ENCODE data around the gene CBX1. TPM values are rescaled to one million over a fixed set of nuclear protein-coding genes. Genes with fewer than 3 reads are reported as not detected.
A peak's percentile ranks its signal among the peaks of the same experiment; 100 is the strongest.

CBX1 gene
- total and polyA plus RNA-seq, 2 donors (not counting 3 experiments of a cell fraction or from before 2014, with no cell fraction given) = 20.4 to 95.2 TPM

- ChIA-PET CTCF (interaction anchor here (1.2 to 1.3 kb wide), 3 partner anchors 8 to 97 kb away, joined by 4 to 8 read pairs (median 5); no protein-coding TSS in a partner anchor), POLR2A (interaction anchor here (0.7 kb wide), 1 partner anchor 115 kb away, joined by 4 read pairs; no protein-coding TSS in a partner anchor)
- H3K4me2 ChIP-seq (ENCODE audit: insufficient read depth, low read length) = no peak overlapping the region
- no peak overlapping the region for H2AFZ ChIP-seq (ENCODE audit: low read depth, low read length)
- no peaks in the 10 kb centered on the region for H3K27me3 ChIP-seq (ENCODE audit: control insufficient read depth in 2 of 2, insufficient read depth in 2 of 2, low read length in 2 of 2)
- peaks cover 10% of the 10 kb centered on the region for H3K4me1 ChIP-seq (ENCODE audit: control insufficient read depth, extremely low read depth, insufficient read depth, low read length)
- no peak overlapping the region for H3K27ac ChIP-seq (ENCODE audit: insufficient read depth, low read depth, low read length)
- intact Hi-C loops (cut with micrococcal nuclease) = no loop called here
- BruUV-seq (replicated peaks) = no TSS peak
- DNase-seq (ENCODE audit: low read depth, low spot score) = no peak
- H3K9me3 ChIP-seq (replicated peaks; ENCODE audit: control insufficient read depth, insufficient read depth, low read length) = no peaks in the 10 kb centered on the region
- no peaks in the 10 kb centered on the region for H4K20me1 ChIP-seq (replicated peaks; ENCODE audit: control insufficient read depth, extremely low read depth, insufficient read depth, low read length)
- FAIRE-seq = no peak
- dilution Hi-C loops (cut with MboI; ENCODE audit: extremely low pct_ligation_motif_present, low sequenced_read_pairs) = no loop called here
- no peak overlapping the region for H3K4me3 ChIP-seq (replicated peaks in 1 of 3; ENCODE audit: insufficient read depth in 1 of 3, low read depth in 1 of 3, low read length in 3 of 3)
- no peak for TF ChIP-seq MYC (IDR thresholded peaks at IDR 0.05; ENCODE audit: low read depth, low read length)
- TF ChIP-seq JUN (IDR thresholded peaks at IDR 0.05; ENCODE audit: borderline replicate concordance, insufficient read depth, insufficient read length, low read depth) = no peak
- H3K9ac ChIP-seq (replicated peaks; ENCODE audit: extremely low read depth, insufficient read depth, low read length) = no peak overlapping the region
- peaks cover 17 to 30% of the 10 kb centered on the region in 2 experiments for H3K36me3 ChIP-seq (ENCODE audit: control insufficient read depth in 2 of 2, extremely low read depth in 1 of 2, insufficient read depth in 2 of 2, low read length in 2 of 2)
- no peaks in the 10 kb centered on the region for H3K79me2 ChIP-seq (ENCODE audit: control insufficient read depth, insufficient read depth, low read length)
- no peaks in the 10 kb centered on the region for H3K9me1 ChIP-seq (replicated peaks; ENCODE audit: control insufficient read depth, extremely low read depth, insufficient read depth, low read length)
Observed at GRCh38 chr17:48122665-48123045, 21.4 kb upstream of the CBX1 start.

DNA sequence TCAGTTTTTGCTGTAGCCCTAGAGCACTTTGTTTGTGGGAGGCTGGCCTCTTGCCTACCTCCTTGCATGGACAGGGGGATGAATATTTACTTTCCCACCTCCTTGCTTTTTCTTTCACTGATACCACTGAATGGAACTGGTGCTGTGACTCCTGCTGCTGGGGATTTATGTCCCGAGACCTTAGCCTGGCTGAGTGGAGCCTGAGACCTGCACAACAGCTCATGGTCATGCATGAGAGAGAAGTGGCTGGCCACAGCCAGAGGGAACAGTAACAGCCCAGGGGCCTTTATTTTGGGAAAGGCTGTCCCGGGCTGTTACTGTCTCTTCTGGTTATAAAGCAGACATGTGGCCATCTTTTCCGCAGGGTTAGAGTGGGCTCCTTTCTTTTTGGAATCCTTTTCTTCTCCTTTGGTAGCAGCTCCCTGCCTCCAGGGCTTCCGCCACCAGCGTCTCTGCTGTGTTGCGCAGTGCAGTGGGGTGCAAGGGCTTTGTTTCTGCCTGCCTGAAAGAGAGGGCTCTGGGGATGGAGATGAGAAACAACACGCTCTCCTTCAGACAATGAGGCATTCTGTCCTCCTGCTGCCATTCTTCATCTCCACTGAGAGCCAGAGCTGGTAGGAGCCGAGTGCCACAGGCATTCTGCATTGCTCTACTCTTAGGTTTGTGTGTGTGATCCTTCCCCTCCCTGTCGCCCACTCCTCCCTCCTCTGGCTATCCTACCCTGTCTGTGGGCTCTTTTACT lies 20.8 kb upstream of the CBX1 start:
- ChIA-PET CTCF (interaction anchor here (1.1 to 2.1 kb wide), 6 partner anchors 11 to 96 kb away, joined by 3 to 8 read pairs (median 4); no protein-coding TSS in a partner anchor), POLR2A (no interaction called here)
- TF ChIP-seq FOS (IDR thresholded peaks at IDR 0.05; ENCODE audit: borderline replicate concordance, insufficient read depth, low read length) = no peak
- TF ChIP-seq, protein P1, sequence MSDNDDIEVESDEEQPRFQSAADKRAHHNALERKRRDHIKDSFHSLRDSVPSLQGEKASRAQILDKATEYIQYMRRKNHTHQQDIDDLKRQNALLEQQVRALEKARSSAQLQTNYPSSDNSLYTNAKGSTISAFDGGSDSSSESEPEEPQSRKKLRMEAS (IDR thresholded peaks at IDR 0.05; ENCODE audit: insufficient read depth, insufficient read length) = no peak
- TF ChIP-seq GATA2 (IDR thresholded peaks at IDR 0.05; ENCODE audit: insufficient read depth, insufficient read length, low read depth, low read length) = no peak
- no peak for TF ChIP-seq EZH2 (IDR thresholded peaks at IDR 0.05; ENCODE audit: borderline replicate concordance, low read depth, low read length, severe bottlenecking)
- TF ChIP-seq POLR2A (IDR thresholded peaks at IDR 0.05; ENCODE audit: low read depth, low read length) = no peak
- no peak overlapping the region for H3K27ac ChIP-seq (ENCODE audit: insufficient read depth, low read depth, low read length)
- no peak overlapping the region for H3K4me3 ChIP-seq (replicated peaks in 1 of 3; ENCODE audit: insufficient read depth in 1 of 3, low read depth in 1 of 3, low read length in 3 of 3)
- peaks cover 4% of the 10 kb centered on the region for H3K4me1 ChIP-seq (ENCODE audit: control insufficient read depth, extremely low read depth, insufficient read depth, low read length)
- H3K79me2 ChIP-seq (ENCODE audit: control insufficient read depth, insufficient read depth, low read length) = no peaks in the 10 kb centered on the region
- intact Hi-C loops (cut with micrococcal nuclease) (no loop called here), dilution Hi-C loops (cut with MboI; ENCODE audit: extremely low pct_ligation_motif_present, low sequenced_read_pairs) (no loop called here)
- H2AFZ ChIP-seq (ENCODE audit: low read depth, low read length) = no peak overlapping the region
- no peak for DNase-seq (ENCODE audit: low read depth, low spot score)
- H3K27me3 ChIP-seq (ENCODE audit: control insufficient read depth in 2 of 2, insufficient read depth in 2 of 2, low read length in 2 of 2) = no peaks in the 10 kb centered on the region
- no peak overlapping the region for H3K4me2 ChIP-seq (ENCODE audit: insufficient read depth, low read length)
- no peak overlapping the region for H3K9ac ChIP-seq (replicated peaks; ENCODE audit: extremely low read depth, insufficient read depth, low read length)
- H3K9me1 ChIP-seq (replicated peaks; ENCODE audit: control insufficient read depth, extremely low read depth, insufficient read depth, low read length) = no peaks in the 10 kb centered on the region
- BruUV-seq (replicated peaks) = TSS peak; percentile 22
- FAIRE-seq = no peak
- no peaks in the 10 kb centered on the region for H3K9me3 ChIP-seq (replicated peaks; ENCODE audit: control insufficient read depth, insufficient read depth, low read length)
- no peaks in the 10 kb centered on the region for H4K20me1 ChIP-seq (replicated peaks; ENCODE audit: control insufficient read depth, extremely low read depth, insufficient read depth, low read length)
- peaks cover 17 to 32% of the 10 kb centered on the region in 2 experiments for H3K36me3 ChIP-seq (ENCODE audit: control insufficient read depth in 2 of 2, extremely low read depth in 1 of 2, insufficient read depth in 2 of 2, low read length in 2 of 2)
